Measurements from ENCODE around the gene REPS2.

The REPS2 gene

DNA sequence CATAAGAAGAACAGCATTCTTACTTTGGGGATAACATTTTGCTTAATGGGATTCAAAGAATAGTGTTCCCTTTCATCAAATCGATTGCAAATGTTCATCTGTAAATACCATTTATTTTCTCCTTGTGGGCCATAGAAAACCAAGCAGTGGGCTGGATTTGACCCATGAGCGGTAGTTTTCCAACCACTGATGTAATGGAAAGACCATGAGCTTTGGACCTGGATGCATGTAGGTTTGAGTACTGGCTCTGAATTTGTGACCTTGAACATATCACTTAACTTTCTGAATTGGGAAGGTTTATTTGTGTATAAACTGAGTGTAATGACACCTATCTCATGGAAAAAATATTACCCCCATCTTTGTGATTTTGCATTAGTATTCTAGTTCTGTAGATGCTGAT is 54.3 kb downstream of the REPS2 start:
- DNase-seq (ENCODE audit: low read depth in 2 of 2) = no peak

DNA sequence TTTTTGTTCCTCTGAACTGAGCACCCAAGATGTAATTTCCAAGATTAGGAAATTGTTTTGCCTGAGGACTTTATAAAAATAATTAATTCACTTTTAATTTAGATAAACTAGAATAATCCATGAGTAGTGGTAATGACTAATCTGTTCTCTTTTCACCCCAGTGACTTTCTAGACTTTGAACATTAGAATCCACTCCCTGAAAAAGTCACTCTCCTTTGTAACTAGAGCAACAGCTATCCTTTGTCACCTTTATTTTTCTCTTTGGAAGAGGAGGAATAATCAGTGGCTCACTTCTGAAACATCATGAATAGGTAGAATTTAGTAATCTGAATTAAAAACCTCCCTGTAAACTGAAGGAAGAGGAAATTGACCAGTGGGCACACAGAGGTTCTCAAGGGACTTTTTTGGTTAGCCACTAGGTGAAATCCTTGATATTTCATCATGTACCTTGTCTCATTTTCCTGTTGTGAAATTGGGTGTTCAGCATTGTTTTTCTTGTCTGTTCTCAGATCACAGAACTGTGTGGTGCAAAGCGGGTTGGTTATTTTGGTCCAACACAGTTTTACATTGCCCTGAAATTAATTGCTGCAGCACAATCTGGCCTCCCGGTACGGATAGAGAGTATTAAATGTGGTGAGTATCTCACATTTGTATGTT is 59.4 kb downstream of the REPS2 start:
- DNase-seq (ENCODE audit: low read depth in 2 of 2) = no peak

DNA sequence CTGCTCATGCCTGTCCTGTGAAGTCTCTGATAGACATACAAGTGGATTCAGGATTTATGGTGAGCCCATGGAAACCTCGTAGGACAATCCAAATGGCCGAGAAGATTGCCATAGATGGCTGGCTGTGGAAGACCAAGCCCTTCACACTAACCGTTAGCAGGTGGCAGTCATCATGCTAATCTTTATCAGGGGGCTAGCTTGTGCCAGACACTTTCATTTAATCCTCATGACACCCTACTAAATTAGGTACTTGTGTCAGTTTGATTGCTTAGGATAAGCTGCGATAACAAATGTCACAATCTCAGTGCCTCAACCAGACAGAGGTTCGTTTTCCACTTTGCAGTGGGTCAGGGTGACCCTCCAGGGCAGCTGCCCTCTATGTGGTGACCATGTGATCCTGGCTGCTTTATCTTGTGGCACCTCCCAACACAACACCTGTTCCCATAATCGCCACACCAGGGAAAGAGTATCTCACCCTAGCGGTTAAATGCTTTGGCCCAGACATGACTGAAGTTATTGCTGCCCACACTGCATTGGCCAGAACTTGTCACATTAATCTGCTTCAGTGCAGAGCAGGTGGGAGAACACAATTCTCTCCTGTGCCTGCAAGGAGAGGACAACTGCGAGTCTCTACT is 60.8 kb downstream of the REPS2 start:
- no peak for DNase-seq (ENCODE audit: low read depth in 2 of 2)

DNA sequence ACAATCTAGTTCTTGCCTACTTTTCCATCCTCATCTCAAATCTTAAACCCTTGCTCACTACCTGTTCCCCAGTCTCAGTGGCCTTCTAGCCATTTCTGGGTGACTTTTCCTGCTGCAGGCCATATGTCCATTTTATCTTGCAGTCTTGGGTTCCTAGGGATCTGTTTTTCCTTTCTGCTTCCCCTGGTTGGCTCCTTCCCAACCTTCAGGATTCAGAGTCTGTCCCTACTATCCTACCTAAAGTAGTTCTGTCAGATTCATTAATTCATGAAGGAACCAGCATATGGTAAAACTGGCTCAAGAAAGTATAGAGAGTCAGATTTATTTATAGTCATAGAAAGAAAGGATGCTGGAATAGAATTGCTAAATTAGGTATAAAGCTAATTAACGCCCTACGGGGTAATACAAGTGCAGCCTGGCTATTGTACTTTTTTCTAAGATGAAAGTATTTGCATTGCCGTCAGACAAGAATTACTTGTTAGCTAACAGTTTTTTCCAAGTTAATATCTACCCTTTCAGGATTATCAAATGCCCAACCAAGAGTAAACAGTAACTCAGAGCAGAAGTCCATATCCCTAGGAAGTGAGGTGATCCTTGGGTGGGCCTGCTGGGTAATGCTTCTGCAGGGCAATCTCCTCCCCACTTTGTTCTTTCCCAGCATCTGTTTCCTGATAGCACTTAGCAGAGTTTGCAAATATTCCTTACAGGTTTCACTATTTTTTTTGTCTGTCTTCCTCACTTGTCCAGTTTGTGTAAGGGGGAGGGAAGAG is 63.6 kb downstream of the REPS2 start:
- no peak for DNase-seq (ENCODE audit: low read depth in 2 of 2)

DNA sequence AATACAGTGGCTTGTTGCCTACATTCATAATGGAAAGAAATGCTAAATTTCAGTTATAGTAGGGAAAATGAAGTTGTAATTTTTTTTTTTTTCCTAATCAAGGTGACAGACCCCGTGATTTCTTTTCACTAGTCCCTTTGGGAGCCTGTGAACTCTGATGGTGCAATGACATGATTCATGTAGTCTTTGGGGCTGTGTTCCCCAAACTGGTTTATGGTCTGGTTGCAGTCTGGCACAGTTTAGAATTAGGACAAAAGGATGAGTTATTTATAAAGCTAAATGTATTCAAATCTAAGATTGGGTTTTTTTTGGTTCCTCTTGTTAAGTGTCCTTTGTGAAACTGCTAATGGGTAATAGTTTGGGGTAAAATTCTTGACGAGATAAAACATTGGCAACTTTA is 66.0 kb downstream of the REPS2 start:
- DNase-seq (ENCODE audit: low read depth in 2 of 2) = no peak

DNA sequence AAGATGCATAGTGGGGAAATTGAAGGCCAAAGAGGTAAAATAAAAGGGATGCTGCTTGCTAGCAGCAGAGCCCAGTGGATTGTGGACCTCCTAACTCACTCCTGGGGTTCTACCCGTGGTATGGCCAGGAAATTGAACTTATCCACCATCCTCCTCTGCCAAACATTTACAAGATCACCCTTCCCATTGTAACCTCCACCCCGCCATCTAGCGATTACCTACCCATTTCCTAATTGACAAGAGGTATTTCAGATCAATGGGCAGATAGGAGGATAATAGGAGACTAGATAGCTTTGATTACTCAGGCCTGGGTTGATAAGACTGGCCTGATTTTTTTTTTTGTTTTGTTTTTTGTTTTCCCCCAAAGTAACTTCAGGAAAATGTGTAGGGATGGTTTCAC is 67.8 kb downstream of the REPS2 start:
- DNase-seq (ENCODE audit: low read depth in 2 of 2) = no peak

DNA sequence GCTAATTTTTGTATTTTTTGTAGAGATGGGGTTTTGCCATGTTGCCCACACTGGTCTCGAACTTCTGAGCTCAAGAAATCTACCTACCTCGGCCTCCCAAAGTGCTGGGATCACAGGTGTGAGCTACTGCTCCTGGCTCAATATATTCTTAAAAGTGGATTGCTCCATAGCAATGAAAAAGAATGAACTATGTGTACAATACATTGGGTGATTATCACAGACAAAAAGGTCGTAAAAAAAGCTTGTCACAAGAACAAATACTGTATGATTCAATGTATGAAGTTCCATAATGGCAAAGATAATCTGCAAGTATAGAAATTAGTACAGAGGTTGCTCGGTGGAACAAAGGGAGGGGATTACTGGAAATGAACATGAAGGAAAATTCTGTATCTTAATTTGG is 70.7 kb downstream of the REPS2 start:
- no peak for DNase-seq (ENCODE audit: low read depth in 2 of 2)

DNA sequence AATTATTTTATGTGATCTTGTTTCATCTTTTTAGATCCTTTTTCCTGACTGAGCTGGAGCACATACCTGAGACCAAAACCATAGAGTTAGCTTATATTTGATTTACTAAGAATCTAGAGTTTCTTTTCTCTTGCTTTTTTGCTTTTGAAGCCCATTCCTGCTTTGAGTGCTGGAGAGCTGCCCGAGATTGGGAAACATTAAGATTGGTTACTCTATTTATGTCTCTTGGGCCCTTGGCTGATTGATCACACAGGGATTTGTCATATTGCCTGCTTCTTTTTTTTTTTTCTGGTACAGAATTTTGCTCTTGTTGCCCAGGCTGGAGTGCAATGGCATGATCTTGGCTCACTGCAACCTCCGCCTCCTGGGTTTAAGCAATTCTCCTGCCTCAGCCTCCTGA is 73.9 kb downstream of the REPS2 start:
- DNase-seq (ENCODE audit: low read depth in 2 of 2) = no peak

DNA sequence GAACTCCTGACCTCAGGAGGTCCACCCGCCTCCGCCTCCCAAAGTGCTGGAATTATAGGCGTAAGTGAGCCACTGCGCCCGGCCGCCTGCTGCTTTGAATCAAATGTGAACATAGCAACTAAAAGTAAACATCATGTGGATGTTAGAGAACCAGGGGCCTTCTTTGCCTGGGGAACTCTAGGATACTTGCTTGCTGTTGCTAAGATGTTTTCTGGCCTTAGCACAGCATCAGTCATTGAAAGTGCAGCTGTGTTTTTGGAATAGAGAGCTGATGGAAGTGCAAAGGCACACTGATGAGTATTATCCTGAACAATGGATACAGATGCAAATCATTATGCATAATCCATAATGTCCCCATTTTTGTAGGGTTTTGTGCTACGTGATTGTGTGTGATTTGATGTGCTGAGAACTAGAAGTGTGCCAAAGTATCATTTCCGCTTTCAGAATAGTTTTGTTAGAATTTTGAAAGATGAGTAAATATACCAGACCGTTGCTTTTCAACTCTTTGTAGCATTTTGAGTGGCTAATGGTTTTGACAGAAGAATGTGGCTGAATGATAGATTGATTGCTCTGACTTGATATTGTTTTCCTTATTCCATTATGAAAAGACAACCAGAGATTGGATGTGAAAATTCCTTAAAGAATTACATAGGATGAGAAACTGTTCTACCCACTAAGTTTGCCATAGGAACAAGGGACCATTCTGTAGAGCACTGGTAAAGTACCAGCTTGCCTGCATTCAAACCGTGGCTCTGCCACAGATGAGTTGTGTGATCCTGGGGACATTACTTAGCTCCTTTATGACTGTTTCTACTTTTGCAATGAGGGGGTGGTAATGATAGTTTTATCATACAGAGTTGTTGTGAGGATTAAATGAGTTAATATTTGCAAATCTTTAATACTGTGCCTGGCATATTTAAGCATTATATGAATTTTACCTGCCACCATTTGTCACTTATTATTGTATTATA is 74.7 kb downstream of the REPS2 start:
- no peak for DNase-seq (ENCODE audit: low read depth in 2 of 2)

DNA sequence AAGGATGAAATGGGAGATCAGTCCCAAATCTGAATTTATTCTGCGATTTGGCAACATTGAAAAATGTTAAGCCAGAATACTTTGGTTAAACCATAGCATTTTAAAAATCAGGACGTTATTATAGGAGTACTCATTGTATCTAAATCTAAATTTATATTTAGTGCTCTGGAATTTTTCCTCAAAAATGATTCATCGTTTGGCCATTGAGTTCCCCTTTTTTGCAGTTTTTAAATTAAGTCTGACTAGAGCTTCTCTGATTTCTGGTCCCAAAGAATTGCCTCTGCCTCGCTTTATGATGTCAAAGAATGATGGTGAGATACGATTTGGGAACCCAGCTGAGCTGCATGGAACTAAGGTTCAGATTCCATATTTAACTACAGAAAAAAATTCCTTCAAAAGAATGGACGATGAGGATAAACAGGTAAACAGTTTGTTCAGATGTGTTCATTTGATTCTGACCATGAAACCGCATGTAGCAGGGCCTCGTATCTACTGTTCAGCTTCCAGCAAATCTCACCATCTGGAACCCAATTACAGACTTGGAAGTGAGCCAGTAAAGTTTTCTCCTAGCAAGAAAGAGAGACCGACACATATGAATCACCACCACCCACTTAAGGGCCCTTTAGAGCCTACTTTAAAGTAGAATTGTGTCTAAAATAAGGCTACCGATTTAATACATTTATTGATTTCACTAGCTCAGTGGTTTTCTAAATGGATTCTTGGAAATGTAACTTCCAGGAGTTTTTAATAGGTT is 75.6 kb downstream of the REPS2 start:
- DNase-seq (ENCODE audit: low read depth in 2 of 2) = no peak

DNA sequence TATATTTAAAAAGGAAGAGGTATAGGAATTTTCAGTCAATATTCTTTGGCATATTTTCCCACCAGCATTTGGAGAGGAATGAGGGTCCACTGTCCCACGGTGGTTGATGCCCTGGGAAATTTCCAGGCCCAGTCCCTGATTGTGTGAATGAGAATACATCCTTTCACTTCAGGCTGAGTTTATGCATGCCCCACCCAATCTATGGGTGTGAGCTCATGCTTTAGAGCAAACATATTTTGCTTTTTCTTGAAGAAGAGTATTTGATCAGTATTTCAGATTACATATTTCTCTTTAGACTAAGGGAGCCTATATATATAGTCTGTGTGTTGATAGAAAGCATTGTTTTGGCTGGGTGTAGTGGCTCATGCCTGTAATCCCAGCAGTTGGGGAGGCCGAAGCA is 77.2 kb downstream of the REPS2 start:
- DNase-seq (ENCODE audit: low read depth in 2 of 2) = no peak

DNA sequence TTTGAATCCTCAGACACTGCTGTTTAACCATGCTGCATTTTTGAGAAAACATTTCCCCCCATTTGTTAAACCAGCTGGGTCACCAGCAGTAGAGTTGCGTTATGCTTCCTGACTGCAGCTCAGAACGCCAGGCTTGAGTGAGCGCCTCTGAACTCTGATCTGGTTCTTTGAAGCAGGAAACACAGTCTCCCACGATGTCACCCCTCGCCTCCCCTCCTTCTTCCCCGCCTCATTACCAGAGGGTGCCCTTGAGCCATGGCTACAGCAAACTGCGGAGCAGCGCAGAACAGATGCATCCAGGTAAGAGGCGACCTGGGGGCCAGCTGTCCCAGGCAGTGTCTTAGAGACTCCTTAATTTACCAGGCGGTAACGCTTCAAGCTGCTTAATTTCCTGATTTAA is 78.4 kb downstream of the REPS2 start:
- DNase-seq (ENCODE audit: low read depth in 2 of 2) = no peak

DNA sequence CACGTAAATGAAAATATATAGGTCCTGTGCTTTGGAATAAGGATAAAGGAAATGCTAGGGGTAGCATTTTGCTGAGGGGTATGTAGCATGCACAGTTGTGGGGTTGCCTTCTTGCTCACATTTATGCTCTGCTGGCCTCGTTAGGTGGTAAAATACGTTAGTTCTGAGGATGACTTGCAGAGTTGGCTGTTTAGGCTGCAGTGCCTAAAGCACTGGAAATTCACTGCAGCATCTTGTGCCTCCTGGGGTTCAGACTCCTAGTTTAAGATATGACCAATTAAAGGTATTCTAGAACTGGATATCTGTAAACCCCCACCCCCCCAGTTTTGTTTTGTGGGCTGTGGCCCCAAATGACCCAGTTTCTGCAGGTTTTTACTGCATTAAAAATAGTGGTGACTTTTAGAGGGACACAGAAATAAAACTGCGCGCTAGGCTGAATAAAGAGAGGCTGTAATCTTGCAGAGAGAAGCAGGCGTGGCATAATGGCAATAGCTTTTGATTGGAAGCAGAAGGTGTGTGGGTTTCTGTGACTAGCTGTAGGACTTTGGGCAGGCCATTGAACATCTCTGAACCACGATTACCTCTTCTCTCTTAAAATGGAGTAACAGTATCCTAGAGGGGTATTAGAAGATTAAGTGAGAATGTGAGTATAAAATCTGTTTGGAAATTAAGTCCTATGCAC is 79.3 kb downstream of the REPS2 start:
- DNase-seq (ENCODE audit: low read depth in 2 of 2) = no peak

DNA sequence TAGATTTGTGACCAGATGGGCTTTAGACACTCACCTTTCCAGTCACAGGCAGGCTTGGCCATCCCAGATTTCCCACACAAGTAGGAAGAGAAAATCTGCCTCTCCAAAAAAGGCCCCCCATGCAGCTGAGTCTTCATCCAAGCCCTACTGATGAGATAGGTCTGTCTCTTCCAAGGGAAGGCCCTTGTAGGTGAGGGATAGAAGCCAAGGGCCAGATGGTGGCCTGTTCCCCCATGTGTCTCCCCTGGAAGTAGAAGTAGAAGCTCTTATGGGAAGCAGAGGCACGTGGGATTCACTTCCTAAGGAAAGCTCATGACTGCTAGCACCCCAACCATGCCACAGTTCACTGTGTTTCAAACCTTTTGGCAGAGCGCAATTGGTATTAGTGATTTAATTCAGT is 81.5 kb downstream of the REPS2 start:
- no peak for DNase-seq (ENCODE audit: low read depth in 2 of 2)

DNA sequence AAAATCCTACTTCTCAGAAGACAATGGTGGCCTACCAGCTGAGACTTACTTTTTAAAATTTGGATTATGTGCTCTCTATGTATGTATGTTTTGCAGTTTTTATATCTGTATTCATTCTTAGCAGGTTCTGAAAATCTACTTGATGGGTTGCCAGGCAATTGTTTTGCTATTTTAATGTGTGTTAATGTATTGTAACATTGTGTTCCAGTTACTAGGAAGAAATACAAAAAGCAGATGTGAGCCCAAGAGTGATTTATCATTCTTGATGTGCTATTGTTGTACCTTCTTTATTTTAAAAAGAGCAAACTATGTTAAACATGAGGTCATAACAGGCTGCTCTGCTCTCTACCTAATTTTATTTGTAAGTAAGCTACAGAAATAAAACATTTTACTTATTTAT is 81.9 kb downstream of the REPS2 start:
- DNase-seq (ENCODE audit: low read depth in 2 of 2) = no peak

DNA sequence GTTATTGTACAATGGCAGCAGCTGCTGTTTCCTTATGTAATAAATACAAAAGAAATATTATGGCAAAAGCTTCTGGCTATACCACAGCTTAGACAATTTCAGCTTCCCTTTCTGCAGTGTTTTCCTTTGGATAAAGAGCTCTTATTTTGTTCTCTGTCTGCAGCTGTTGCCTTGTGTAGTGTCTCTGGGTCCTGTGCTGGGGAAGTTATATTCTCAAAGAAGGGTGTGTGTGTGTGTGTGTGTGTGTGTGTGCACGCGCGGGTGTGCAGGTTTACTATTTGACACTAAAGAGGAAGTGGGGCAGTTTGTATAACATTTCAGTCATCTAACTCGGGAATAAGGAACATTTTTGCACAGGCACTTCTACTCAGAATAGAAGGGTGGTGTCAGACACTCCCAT is 83.6 kb downstream of the REPS2 start:
- no peak for DNase-seq (ENCODE audit: low read depth in 2 of 2)

DNA sequence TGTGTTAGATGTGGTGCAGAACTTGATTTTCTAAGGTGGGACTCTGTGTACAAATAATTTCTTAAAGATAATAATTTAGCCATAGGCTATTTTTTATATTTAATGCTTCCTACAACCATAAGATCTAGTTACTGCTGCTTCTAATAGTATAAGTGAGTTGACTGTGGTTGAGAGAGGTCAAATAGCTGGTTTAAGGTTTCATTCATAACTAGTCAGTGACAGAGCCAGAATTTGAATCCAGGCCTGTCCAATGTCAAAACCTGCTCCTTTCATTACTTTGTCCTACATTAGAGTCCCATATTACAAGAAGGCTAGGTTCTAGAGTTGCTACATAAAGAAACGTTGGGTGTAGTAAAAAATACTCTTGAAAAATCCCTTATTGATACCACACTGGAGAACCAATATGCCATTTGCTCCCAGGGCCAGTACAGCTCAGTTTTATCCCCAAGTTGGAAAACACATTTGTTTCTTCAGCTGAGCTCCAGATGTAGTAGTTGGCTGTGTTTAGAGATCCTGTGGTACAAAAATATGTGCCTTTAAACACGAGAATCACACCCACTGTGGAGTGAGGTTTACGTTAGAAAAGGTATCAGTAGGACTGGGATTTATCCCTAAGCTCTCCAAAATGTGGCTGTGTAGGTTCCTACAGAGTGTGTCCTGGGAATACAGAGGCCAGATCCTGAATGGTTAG is 84.3 kb downstream of the REPS2 start:
- DNase-seq (ENCODE audit: low read depth in 2 of 2) = no peak

DNA sequence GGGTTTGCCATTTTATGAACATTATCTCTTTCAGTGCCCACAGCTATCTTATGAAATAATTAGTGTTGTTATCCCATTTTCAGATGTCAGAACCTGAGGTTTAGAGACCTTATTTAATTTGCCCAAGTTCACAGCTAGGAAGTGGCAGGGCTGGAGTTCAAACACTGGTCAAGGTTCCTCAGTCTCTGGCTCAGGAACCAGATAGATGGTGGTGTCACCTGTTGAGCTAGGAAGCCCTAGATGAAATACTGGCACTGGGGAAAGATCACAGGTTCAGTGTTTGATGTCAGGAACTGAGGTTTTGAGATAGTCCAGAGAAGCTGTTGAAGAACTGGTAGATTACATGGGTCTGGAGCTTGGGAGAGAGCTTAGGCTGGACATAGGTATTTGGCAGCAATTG is 85.4 kb downstream of the REPS2 start:
- DNase-seq (ENCODE audit: low read depth in 2 of 2) = no peak

DNA sequence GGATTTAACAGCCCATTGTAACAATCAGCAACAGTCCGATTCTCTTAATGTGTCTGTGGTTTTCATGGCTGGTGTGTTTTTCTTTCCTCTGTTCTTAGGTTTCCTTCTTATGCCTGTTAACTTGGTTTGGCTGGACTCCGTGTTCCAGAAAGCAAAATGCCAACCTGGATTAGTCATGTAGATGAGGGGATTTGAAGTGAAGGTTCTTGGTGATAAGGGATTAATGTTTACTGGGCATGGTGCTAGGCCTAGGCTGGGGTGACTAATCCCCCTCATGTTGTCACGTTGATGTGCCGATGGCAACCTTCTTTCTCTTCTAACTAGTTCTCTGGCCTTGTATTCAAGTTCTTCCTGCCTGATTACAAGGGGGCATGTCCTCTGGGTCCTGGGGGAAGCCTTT is 85.9 kb downstream of the REPS2 start:
- DNase-seq (ENCODE audit: low read depth in 2 of 2) = no peak

DNA sequence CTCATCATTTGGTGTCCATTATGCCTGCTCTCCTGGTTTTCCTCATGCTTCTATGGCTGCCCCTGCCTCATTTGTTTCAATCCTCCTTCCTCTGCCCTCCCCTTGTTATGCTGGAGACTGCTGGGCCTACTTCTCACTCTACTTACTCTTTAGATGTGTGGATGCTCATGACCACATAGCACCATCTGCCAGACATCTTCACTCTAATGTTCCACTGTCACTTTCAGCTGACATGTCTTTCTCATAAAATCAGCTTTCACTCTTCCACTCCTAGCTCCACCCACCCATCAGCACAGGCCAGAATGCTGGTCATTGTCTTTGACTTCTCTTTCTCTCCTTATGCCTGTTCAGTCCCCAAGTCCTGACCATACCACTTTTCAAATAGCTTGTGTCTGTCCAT is 86.8 kb downstream of the REPS2 start:
- no peak for DNase-seq (ENCODE audit: low read depth in 2 of 2)
